Glutamatergic neuron (in vitro differentiated cells): Measurements from ENCODE around the gene EXOC6B. TPM values are rescaled to one million over a fixed set of nuclear protein-coding genes. Genes with fewer than 3 reads are reported as not detected.

Experiments
- DNase-seq: peaks from one replicate; pipeline ENCODE4 v3.0.0; 2022
- H3K27ac Mint-ChIP-seq: one replicate; pipeline ENCODE4 v1.8.0; 2020; ENCODE audit warnings: mild to moderate bottlenecking, mixed read lengths, inconsistent platforms; ENCODE audit not compliant: unreplicated experiment
- H3K27me3 Mint-ChIP-seq: one replicate; pipeline ENCODE4 v1.8.0; 2020; ENCODE audit warnings: mild to moderate bottlenecking, moderate library complexity, mixed read lengths, inconsistent platforms; ENCODE audit not compliant: unreplicated experiment
- H3K36me3 Mint-ChIP-seq: one replicate; pipeline ENCODE4 v1.8.0; 2020; ENCODE audit warnings: mild to moderate bottlenecking, mixed read lengths, inconsistent platforms; ENCODE audit not compliant: unreplicated experiment
- H3K4me1 Mint-ChIP-seq: one replicate; pipeline ENCODE4 v1.8.0; 2020; ENCODE audit warnings: mild to moderate bottlenecking, low read depth, mixed read lengths, inconsistent platforms; ENCODE audit not compliant: unreplicated experiment
- H3K4me3 Mint-ChIP-seq: one replicate; pipeline ENCODE4 v1.8.0; 2020; ENCODE audit warnings: mild to moderate bottlenecking, mixed read lengths, inconsistent platforms; ENCODE audit not compliant: unreplicated experiment
- H3K9me3 Mint-ChIP-seq: one replicate; pipeline ENCODE4 v1.8.0; 2020; ENCODE audit warnings: mild to moderate bottlenecking, moderate library complexity, mixed read lengths, inconsistent platforms; ENCODE audit not compliant: unreplicated experiment
- CTCF ChIP-seq: fragments of 200-600 bp; sonication (generic); IDR thresholded peaks from one replicate; pipeline ENCODE4 v1.5.0; 2021; ENCODE audit not compliant: partially characterized antibody, unreplicated experiment
- total RNA-seq: library from RNA; stranded (reverse); fragmentation: NEBNext Ultra II Directional; extraction: Animal tissue kit (Norgen Biotek cat#: 25700); gene quantifications from one replicate; pipeline ENCODE4 v1.2.1, GENCODE V29; 2021; ENCODE audit not compliant: unreplicated experiment

The EXOC6B gene
- total RNA-seq, 1 donor from 2014 or later = 34.5 TPM

GRCh38 chr2:72830273-72830672, 4.4 kb upstream of the EXOC6B start:
- Mint-ChIP-seq H3K36me3 (no peaks in the 10 kb centered on the region), H3K27ac (no peak overlapping the region), H3K27me3 (peaks cover 6% of the 10 kb centered on the region), H3K9me3 (peaks cover under 1% of the 10 kb centered on the region), H3K4me3 (no peak overlapping the region), H3K4me1 (no peaks in the 10 kb centered on the region)
- TF ChIP-seq CTCF = no peak
- DNase-seq = no peak

GRCh38 chr2:72828840-72829507, 3.1 kb upstream of the EXOC6B start:
- no peak for TF ChIP-seq CTCF
- H3K27ac Mint-ChIP-seq = no peak overlapping the region
- no peak overlapping the region for H3K4me3 Mint-ChIP-seq

GRCh38 chr2:72827966-72828646, 2.3 kb upstream of the EXOC6B start:
- H3K9me3 Mint-ChIP-seq = peaks cover 4% of the 10 kb centered on the region
- DNase-seq = no peak
- H3K27me3 Mint-ChIP-seq = peaks cover 8% of the 10 kb centered on the region
- no peak overlapping the region for H3K27ac Mint-ChIP-seq
- no peaks in the 10 kb centered on the region for H3K4me1 Mint-ChIP-seq
- no peaks in the 10 kb centered on the region for H3K36me3 Mint-ChIP-seq
- TF ChIP-seq CTCF = no peak
- H3K4me3 Mint-ChIP-seq = no peak overlapping the region

More at GRCh38 chr2:72828840-72829507, 3.1 kb upstream of the EXOC6B start:
- no peak for DNase-seq
- no peaks in the 10 kb centered on the region for H3K4me1 Mint-ChIP-seq
- peaks cover 8% of the 10 kb centered on the region for H3K27me3 Mint-ChIP-seq
- H3K36me3 Mint-ChIP-seq = no peaks in the 10 kb centered on the region
- H3K9me3 Mint-ChIP-seq = peaks cover 4% of the 10 kb centered on the region

GRCh38 chr2:72827487-72827886, 1.7 kb upstream of the EXOC6B start:
- Mint-ChIP-seq H3K9me3 (peaks cover 4% of the 10 kb centered on the region), H3K4me3 (no peak overlapping the region), H3K36me3 (no peaks in the 10 kb centered on the region), H3K4me1 (no peaks in the 10 kb centered on the region), H3K27me3 (peaks cover 8% of the 10 kb centered on the region), H3K27ac (no peak overlapping the region)
- TF ChIP-seq CTCF = no peak
- DNase-seq = no peak

GRCh38 chr2:72826156-72826477, 284 bp upstream of the EXOC6B start:
- no peak for DNase-seq
- no peak for TF ChIP-seq CTCF
- Mint-ChIP-seq H3K4me3 (peak overlapping the region; percentile 96), H3K9me3 (peaks cover 4% of the 10 kb centered on the region), H3K36me3 (no peaks in the 10 kb centered on the region), H3K27me3 (peaks cover 8% of the 10 kb centered on the region), H3K4me1 (no peaks in the 10 kb centered on the region), H3K27ac (peak overlapping the region; percentile 93)
